GM18870 (cell line): Measurements from ENCODE around the gene MYO9B.
"Not testable (repeated sequence)": the region's sequence is repeated elsewhere in the genome, so short reads cannot be mapped to it uniquely, and the experiment has no call there.

Experiments
- ATAC-seq: cut with Tn5 transposase; IDR thresholded peaks from one replicate; pipeline ENCODE4 v1.9.1; 2021; ENCODE audit warnings: moderate library complexity; ENCODE audit not compliant: unreplicated experiment

Gene MYO9B

DNA sequence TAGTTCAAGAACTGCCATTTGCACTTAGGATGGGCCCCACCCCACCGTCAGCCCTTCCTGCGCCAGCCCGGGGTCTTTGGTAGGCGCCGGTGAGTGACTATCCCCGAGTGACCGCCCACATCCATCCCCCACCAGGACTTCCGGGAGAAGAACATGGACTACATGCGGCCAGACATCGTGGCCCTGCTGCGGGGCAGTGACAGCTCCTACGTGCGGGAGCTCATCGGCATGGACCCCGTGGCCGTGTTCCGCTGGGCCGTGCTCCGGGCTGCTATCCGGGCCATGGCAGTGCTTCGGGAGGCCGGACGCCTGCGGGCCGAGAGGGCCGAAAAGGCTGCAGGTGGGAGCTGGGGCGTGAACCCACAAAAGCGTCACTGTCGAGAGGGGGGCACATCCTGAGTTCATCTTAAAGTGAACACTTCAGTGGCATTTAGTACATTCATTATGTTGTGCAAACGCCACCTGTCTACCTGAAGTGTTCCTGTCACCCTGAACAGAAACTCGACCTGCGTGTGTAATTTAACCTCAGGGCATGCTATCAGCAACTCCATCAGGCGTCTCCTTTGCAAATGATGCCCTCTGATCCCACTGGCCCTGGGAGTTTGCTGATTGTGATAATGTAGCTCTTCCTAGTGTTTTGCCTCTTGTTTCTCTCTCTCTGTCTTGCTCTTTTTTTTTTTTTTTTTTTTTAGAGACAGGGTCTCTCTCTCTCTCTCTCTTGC, 97.2 kb downstream of the MYO9B start:
- no peak for ATAC-seq

DNA sequence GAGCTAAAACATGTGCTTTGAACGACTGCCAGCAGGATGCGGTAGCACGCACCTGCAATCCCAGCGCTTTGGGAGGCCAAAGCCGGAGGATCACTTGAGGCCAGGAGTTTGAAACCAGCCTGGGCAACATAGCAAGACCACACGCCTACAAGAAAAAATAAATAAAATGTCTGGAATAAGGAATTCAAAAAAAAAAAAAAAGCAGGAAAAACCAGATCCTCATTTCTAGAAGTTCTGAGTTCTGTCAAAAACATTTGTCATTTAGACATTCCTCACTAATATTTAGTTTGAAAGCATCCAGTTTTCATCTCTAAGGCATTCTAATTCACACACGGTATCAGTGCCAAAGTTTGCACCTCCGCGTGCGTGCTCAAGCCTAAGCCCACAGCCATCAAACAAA, 102.7 kb downstream of the MYO9B start:
- ATAC-seq: no peak

DNA sequence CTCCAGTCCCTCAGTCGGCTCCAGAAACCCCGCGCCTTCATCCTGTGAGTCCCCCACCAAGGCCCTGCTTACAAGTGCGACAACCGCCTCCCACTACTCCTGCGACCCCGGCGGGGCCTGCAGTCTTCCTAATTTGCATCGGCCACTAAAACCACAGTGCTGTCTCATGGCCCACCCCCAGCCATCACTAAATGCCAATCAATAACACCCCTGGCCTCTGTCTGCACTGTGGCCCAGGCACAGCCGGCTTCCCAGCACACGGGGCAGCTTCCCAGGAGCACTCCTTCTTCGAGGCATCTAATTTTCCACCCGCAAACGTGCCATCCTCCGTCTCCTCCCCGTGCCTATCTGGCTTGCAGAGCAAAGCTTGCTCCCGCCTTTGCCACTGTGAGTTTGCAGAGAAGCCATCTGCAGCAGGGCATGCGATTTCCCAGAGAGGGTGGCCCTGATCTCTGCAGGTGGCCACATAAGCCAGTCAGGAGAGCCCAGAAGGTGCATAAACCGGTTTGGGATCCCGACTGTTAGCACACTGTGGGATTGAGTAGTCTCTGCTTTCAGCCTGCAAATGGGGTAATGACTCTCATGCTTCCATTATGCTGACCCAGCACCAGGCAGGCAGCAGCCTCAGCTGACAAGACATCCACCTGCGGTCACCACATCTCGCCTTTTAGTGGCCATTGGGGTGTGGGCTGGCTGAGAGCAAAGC, 105.6 kb downstream of the MYO9B start:
- no peak for ATAC-seq

DNA sequence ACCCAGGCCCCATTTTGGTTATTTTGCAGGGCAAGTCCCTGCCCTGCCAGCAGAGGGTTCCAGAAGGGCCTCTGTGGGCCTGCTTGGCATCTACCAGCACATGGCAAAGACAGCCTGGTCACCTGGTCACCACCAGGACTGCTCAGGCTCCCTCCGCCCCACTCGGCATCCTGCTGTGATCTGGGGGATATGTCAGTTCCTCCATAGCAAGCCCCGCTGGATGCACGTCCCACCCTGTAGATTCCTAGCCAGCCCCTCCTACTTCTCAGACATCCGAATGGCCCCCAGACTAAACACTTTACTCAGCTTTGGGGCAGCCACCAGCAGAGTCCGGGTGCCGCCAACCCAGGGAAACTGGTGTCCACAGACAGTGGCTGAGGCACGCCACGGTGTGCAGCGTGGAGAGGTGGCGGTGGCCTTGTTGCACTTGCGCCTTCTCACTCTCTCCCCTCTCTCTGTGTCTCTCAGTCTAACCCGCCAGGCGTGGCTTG, 107.7 kb downstream of the MYO9B start:
- no peak for ATAC-seq

DNA sequence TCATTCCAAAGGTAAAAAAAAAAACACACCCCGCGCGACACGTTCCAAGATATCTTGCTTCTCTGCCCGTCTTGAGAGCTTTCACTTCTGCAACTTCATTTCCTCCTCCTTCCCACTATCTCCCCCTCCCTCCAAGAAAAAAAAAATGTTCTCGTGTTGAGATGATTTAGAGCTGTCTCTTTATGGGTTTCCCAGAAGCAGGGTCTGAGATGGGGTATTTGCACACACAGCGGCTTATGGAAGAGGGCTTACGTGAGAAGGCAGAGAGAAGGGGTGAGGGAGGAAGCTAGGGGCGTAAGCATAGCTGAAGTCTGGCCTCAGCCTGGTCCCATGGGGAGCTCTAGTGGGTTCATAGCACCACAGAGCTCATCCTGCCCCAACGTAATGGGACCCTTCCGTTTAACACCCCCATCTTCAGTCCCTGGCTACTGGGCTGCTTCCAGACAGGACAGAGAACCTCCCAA, 108.3 kb downstream of the MYO9B start:
- no peak for ATAC-seq

DNA sequence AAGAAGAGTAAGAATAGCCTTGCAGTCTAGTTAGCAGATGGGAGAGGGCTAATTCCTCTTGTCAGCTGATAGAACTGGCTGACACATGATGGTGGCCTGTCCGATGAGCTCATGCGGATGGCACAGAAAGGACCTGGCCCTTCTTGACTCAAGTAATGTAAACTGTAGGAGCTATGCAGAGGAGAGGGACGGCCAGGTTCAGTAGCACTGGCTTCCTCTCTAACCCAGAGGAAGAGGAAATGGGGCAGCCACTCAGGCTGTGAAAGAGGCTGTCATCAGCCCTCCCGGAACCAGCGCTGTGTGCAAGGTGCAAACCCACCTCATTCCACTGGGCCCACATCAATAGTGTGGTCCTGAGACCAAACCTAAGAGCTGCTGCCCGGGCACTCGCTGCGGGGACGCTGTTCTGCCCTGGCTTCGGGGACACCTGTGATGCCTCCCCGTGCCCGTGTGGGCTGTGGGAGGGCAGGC, 108.8 kb downstream of the MYO9B start:
- ATAC-seq: no peak

DNA sequence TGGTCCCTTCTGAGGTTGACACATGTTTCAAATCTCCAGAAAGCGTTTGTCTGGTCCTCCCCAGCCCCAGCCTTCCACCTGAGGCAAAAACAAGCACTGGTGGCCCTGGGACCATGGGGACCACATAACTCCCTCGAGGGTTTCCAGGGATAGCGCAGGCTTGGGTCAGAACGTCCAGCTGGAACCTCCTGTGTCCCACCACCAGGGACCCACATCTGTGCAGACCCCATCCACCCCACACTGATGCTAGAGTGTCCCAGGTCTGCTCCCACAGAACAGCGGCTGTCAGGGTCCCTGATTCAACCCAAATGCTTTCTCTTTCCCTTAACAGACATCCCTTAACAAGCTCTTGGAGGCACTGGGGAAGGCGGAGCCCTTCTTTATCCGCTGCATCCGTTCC, 110.0 kb downstream of the MYO9B start:
- ATAC-seq: no peak

DNA sequence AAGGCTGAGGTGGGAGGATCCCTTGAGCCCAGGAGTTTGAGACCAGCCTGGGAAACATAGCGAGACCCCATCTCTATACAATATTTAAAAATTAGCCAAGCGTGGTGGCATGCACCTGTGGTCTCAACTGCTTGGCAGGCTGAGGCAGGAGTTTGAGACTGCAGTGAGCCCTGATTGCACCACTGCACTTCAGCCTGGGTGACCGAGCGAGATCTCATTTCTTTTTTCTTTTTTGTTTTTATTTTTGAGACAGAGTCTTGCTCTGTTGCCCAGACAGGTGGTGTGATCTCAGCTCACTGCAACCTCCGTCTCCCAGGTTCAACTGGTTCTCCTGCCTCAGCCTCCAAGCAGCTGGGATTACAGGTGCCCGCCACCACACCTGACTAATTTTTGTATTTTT, 116.2 kb downstream of the MYO9B start:
- ATAC-seq: not testable (repeated sequence)

DNA sequence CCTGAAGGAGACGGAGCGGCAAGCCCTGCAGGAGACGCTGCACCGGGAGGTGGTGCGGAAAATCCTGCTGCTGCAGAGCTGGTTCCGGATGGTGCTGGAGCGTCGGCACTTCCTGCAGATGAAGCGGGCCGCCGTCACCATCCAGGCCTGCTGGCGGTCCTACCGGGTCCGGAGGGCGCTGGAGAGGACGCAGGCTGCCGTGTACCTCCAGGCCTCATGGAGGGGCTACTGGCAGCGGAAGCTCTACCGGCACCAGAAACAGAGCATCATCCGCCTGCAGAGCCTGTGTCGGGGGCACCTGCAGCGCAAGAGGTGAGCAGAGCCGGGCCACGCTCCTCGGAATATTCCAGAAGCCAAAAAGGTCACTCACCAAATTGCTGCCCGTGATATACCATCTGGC, 117.2 kb downstream of the MYO9B start:
- ATAC-seq: no peak

DNA sequence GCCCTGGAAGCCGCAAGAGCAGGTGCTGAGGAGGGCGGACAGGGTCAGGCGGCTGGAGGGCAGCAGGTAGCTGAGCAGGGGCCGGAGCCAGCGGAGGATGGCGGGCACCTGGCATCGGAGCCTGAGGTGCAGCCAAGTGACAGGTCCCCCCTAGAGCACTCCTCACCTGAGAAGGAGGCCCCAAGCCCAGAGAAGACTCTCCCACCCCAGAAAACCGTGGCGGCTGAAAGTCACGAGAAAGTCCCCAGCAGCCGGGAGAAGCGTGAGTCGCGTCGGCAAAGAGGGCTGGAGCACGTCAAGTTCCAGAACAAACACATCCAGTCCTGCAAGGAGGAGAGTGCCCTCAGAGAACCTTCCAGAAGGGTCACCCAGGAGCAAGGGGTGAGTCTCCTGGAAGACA, 119.0 kb downstream of the MYO9B start:
- ATAC-seq: no peak

DNA sequence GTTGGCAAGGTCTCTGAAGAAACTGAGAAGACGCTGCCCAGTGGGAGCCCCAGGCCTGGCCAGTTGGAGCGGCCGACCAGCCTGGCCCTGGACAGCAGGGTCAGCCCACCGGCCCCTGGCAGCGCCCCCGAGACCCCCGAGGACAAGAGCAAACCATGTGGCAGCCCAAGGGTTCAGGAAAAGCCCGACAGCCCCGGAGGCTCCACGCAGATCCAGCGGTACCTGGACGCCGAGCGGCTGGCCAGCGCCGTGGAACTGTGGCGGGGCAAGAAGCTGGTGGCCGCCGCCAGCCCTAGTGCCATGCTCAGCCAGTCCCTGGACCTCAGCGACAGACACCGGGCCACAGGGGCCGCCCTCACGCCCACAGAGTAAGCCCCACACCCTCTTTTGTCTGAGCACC, 119.5 kb downstream of the MYO9B start:
- no peak for ATAC-seq

DNA sequence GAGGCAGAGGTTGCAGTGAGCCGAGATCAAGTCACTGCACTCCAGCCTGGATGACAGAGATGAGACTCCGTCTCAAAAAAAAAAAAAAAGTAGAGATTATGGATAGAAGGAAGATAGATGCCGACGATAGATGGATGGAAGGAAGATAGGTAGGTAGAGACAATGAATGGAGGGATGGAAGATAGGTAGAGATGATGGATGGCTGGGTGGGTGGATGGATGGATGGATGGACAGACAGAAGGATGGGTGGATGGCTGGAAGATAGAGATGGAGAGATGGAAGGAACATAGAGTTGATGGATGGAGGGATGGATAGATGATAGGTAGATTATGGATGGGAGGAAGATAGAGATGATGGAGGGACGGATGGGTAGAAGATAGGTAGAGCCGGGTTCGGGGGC, 121.0 kb downstream of the MYO9B start:
- no peak for ATAC-seq

DNA sequence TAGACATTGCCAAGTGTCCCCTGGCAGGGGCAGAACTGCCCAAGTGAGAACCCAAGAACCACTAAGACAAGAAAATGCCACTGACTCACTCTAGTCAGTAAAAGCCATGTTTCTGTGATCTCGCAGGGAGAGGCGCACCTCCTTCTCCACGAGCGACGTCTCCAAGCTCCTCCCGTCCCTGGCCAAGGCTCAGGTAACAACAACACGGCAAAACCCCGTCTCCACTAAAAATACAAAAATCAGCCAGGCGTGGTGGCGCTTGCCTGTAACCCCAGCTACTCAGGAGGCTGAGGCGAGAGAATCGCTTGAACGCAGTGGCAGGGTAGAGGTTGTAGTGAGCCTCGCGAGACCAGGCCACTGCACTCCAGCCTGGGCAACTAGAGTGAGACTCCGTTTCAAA, 122.1 kb downstream of the MYO9B start:
- ATAC-seq: no peak

DNA sequence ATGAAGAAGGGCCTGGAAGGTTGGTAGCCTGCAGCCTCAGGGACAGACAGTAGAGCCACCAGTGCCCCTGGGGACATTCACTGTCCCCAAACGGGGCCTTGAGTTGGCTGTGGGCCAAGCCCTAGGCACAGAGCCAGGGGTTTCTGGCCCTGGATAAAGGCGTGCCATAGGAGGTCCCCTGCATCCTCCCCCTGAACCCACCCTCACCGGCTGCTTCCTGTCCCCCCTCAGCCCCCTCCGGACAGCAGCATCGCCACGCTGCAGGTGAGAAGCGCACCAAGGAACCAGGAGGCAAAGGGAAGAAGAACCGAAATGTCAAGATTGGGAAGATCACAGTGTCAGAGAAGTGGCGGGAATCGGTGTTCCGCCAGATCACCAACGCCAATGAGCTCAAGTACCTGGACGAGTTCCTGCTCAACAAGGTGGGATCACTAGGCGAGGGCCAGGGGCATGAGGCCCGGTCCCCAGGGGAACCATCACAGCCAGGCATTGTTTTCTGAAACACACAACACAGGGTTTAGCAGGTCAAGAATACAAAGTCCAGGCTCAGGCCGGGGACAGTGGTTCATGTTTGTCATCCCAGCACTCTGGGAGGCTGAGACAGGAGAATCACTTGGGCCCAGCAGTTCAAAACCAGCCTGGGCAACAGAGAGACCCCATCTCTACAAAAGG, 125.0 kb downstream of the MYO9B start:
- no peak for ATAC-seq

DNA sequence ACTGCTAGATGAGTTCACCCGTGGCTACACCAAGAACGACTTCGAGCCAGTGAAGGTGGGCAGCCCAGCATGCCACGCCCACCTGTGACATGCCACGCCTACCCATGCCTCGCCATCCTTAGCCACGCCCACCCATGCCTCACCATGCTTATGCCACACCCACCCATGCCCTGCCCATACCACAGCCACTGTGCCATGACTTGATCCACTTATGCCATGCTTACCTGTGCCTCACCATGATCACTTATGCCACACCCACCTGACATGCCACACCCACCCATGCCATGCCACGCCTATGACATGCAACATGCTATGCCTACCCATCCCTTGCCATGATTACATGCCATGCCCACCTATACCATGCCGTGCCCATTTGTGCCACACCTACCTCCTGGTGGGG, 126.7 kb downstream of the MYO9B start:
- no peak for ATAC-seq

DNA sequence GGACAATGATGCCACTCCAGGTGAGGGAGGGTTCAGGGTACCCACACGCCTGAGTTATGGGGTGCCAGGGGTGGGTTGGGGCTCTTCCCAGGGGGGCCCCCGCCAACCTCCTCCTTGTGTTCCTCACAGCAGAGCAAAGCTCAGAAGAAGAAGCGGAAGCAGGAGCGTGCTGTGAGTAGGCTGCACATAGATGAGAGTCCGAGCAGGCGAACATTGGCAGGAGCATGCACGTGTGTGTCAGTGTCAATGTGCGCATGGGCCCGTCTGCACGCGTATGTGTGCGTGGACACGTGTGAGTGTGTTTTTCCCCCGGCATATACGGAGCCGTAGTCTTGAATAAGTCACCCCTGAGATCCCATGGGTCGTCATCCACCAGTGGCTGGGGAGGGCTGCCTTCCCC, 127.1 kb downstream of the MYO9B start:
- ATAC-seq: no peak

DNA sequence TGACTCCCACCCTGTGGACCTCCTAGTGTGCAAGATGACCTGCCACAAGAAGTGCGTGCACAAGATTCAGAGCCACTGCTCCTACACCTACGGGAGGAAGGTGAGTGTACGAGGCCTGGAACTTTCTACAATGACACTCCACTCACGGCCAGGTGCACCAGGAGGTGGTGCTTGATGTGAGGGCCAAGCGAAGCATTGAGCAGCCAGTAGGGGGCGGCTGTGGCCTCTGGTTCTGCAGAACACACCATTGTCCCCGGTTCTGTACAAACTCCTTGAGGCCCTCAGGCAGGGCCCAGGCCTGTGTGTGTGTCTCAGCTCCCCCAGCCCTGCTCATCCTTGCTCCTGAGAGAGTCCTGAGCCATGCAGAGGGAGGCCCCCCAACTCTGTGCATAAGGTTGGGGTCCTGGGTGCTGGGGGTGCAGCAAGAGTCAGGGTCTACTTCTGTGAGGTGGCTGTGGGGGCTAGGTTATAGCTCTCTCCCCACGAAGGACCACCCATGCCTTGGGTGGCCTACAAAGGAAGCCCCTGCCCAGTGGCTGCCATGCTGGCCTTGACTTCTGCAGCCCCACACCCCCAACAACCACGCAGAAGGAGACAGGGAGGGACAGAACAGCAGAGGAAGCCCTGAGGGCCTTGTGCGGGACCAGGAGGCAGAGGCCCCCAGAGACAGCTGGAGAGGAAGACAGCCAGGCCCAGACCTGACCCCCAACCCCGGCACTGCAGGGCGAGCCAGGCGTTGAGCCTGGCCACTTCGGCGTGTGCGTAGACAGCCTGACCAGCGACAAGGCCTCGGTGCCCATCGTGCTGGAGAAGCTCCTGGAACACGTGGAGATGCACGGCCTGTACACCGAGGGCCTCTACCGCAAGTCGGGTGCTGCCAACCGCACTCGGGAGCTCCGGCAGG, 129.9 kb downstream of the MYO9B start:
- no peak for ATAC-seq

DNA sequence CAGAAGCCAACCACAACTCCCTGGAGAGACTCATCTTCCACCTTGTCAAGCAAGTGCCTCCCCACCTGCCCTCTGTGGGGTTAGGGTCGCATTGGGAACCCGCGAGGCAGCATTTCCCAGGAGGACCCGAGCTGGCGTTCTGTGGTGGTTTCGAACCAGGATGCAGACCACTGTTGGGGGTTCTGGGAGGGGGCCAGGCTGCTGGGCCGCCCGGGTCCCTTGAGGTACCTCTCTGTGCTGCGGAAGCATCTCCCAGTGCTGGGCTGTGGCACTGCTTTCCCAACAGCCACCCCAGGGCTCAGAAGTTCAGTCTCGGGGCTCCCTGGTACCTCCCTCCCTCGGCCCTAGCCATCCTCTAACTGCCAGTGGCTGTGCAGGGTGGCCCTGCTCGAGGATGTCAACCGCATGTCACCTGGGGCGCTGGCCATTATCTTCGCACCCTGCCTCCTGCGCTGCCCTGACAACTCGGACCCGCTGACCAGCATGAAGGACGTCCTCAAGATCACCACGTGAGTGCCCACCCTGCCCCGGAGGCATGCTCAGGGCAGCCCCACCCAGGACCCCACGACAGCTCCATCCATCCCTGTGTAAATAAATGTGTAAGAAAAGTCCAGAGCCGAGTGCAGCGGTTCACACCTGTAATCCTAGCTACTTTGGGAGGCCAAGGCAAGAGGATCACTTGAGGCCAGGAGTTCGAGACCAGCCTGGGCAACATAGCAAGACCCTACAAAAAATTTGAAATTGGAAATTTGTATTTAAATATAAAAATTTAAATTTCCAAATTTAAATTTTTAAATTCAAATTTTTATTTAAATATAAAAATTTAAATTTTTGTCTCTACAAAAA, 131.4 kb downstream of the MYO9B start:
- no peak for ATAC-seq

DNA sequence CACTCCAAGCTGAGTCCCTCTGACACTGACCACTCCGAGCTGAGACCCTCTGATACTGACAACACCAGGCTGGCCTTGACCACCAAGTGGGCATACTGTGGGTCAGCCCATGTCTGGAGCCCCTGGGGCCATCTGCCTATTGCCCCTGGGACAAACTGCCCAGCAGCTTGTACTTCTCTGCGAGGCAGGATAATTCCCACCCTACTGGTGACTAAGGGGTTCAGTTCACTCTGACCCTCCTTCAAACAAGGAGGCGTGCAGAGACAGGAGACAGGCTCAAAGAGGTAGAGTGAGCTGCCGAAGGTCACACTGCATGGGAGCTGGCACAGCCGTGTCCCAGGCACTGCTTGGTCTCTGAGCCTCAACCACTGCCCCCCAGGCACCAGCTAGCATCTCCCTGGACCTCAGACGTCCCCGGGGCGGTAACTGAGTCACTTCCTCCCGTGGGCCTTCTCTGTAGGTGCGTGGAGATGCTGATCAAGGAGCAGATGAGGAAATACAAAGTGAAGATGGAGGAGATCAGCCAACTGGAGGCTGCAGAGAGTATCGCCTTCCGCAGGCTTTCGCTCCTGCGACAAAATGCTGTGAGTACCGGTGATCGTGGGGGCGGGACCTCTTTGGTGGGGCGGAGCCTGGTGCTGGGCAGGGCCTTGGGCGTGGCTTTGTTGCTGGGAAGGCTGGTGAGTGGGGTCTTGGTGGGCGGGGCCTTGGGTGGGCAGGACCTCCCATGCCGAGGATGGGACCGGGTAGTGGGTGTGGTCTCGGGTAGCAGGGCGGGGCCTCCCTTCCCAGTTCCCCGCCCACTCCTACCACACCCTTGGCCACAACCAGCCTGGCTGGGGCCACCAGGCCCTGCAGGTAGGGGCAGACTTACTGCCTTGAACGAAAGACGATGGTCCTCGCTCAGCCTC, 133.8 kb downstream of the MYO9B start:
- ATAC-seq: no peak
